HPDE6-E6E7 (cell line): ENCODE data around the gene RNF213.
"Not testable (repeated sequence)": the region's sequence is repeated elsewhere in the genome, so short reads cannot be mapped to it uniquely, and the experiment has no call there.

Experiments
- DNase-seq: peaks from one replicate; pipeline ENCODE4 v3.0.0; 2011; ENCODE audit warnings: missing footprints; ENCODE audit errors: extremely low spot score

RNF213 gene

GRCh38 chr17:80224683-80225082, 36.0 kb upstream of the RNF213 start:
- no peak for DNase-seq

GRCh38 chr17:80225230-80225629, 35.4 kb upstream of the RNF213 start:
- DNase-seq: no peak

- no peak for DNase-seq
These were observed 33.5 kb upstream of the RNF213 start for GRCh38 chr17:80227156-80227555.

GRCh38 chr17:80227666-80228065, 33.0 kb upstream of the RNF213 start:
- DNase-seq: no peak

- DNase-seq: no peak
These were observed 32.2 kb upstream of the RNF213 start for GRCh38 chr17:80228477-80228876.

GRCh38 chr17:80229011-80229410, 31.6 kb upstream of the RNF213 start:
- DNase-seq: no peak

- DNase-seq: no peak
These were observed 28.2 kb upstream of the RNF213 start for GRCh38 chr17:80232438-80232837.

GRCh38 chr17:80233202-80233601, 27.4 kb upstream of the RNF213 start:
- no peak for DNase-seq

- no peak for DNase-seq
These were observed 23.7 kb upstream of the RNF213 start for GRCh38 chr17:80236911-80237310.

GRCh38 chr17:80237386-80237785, 23.3 kb upstream of the RNF213 start:
- no peak for DNase-seq

- no peak for DNase-seq
These were observed 18.1 kb upstream of the RNF213 start for GRCh38 chr17:80242505-80242904.

- DNase-seq: no peak
These were observed 16.9 kb upstream of the RNF213 start for GRCh38 chr17:80243526-80244433.

GRCh38 chr17:80244448-80244847, 16.2 kb upstream of the RNF213 start:
- DNase-seq: not testable (repeated sequence)

GRCh38 chr17:80244871-80245509, 15.7 kb upstream of the RNF213 start:
- DNase-seq: no peak

- DNase-seq: no peak
These were observed 14.9 kb upstream of the RNF213 start for GRCh38 chr17:80245566-80246265.

GRCh38 chr17:80246266-80246681, 14.4 kb upstream of the RNF213 start:
- DNase-seq: no peak

- no peak for DNase-seq
These were observed 13.9 kb upstream of the RNF213 start for GRCh38 chr17:80246726-80247125.

GRCh38 chr17:80247561-80247960, 13.1 kb upstream of the RNF213 start:
- DNase-seq: no peak

GRCh38 chr17:80248001-80248893, 12.4 kb upstream of the RNF213 start:
- no peak for DNase-seq

GRCh38 chr17:80248894-80249710, 11.6 kb upstream of the RNF213 start:
- no peak for DNase-seq

- DNase-seq: no peak
These were observed 8.7 kb upstream of the RNF213 start for GRCh38 chr17:80251966-80252365.
